ENCODE results near the gene FAM50A.

- TF ChIP-seq POLR2A (IDR thresholded peaks at IDR 0.05; ENCODE audit: low read length), result no peak
- no peak for TF ChIP-seq GATA1 (IDR thresholded peaks at IDR 0.05; ENCODE audit: low read depth, low read length)
Measured at GRCh38 chrX:154419189-154419588, 24.8 kb upstream of the FAM50A start.
